Inflammatory macrophage (primary cell): Measurements from ENCODE around the gene ABLIM2.

Experiments
- DNase-seq, 2 donors: peaks; one replicate each; pipeline ENCODE4 v3.0.0-alpha.2; 2020 to 2022

ABLIM2 gene

GRCh38 chr4:8066336-8066931 is 92.2 kb downstream of the ABLIM2 start:
- no peak for DNase-seq

DNA sequence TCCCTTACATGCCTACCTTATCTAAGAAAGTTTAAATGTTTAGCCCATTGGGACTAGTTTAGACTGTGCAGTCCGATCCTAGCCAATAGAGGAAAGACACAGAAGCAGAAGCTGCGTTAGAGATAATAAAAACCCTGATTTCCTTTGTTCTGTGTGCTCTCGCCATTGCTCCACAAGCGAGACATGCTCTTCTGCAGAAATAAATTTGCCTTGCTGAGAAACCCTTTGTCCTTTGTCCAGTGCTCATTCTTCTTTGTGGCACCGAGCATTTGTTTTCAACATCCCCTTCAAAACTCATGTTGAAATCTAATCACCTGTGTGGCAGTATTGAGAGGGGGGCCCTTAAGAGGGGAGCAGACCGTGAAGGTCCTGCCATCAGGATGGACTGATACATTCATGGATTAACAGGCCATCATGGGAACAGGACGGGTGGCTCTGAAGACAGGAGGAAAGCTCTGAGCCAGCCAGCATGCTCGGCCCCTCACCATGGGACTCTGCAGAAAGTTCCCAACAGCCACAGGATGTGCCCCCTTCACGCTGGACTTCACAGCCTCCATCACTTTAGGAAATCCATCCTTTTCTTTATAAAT is 94.5 kb downstream of the ABLIM2 start:
- DNase-seq = no peak

DNA sequence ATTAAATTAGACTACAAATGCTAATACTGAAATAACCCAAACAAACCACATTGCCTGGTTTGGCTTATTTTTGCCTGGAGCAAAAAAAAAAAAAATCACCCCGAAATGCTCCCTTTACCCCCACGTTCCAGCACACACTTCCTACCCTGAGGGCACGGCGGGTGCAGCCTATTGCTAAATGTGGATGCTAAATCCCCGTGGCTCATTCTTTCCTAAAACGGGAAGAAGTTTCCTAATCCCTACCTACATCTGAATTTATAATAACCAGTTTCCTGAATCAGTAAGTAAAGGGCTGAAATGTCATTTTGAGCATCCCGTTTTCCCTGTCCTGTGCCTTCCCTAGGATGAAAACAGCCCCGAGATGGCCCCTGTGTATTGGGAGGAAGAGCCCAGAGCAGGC is 97.0 kb downstream of the ABLIM2 start:
- DNase-seq = no peak

DNA sequence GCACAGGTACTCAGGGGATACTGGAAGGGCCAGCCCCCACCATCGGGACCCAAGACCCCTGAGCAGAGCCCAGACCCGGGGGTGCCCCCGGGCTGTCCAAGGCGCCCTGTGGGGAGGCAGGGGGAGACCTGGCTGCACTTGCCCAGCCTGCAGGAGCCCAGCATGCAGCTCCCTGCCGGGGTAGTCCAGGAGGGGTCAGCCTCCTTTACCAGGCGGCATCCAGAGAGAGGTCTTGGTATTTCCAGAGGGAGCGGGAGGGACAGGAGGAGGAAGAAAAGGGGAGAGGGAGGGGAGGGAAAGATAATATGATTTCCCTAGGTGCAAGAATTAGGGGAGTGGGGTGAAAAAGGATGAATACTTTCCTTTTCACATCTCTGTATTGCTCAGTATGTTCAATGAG is 97.5 kb downstream of the ABLIM2 start:
- no peak for DNase-seq

GRCh38 chr4:8060632-8061031 is 98.0 kb downstream of the ABLIM2 start:
- no peak for DNase-seq

DNA sequence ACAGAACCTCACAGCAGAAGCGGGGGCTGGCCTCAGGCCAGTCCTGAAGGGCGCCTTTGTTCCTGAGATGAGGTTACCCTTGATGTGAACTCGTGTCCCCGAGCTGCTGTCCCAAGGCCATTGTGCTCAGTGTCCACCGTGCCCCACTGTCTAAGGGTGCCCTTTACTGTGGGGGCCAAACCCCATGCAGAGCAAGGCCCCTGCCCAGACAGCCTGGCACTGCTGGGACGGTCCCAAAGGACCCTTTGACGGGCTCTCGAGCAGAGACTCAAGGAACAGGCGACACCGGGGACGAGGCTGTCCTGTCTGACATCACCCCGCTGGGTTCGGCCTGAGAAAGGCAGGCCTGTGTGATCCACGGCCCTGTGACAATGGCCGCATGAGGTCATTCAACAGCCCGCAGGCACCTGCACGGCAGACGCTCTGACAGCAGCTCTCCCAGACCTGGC is 100.6 kb downstream of the ABLIM2 start:
- DNase-seq = no peak

DNA sequence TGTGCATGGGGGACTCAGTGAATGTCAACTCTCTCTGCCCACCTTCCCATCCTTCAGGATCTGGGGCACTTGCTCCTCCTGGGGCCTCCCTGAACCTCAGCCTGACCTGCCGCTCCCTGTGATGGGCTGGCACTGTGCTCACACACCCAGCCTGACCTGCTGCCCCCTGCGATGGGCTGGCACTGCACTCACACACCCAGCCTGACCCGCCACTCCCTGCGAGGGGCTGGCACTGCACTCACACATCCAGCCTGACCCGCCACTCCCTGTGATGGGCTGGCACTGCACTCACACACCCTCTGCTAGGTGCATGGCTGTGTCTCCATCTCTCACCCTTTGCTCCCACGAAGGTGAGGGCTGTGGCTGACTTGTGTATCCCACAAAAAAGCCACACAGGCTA is 103.4 kb downstream of the ABLIM2 start:
- no peak for DNase-seq

DNA sequence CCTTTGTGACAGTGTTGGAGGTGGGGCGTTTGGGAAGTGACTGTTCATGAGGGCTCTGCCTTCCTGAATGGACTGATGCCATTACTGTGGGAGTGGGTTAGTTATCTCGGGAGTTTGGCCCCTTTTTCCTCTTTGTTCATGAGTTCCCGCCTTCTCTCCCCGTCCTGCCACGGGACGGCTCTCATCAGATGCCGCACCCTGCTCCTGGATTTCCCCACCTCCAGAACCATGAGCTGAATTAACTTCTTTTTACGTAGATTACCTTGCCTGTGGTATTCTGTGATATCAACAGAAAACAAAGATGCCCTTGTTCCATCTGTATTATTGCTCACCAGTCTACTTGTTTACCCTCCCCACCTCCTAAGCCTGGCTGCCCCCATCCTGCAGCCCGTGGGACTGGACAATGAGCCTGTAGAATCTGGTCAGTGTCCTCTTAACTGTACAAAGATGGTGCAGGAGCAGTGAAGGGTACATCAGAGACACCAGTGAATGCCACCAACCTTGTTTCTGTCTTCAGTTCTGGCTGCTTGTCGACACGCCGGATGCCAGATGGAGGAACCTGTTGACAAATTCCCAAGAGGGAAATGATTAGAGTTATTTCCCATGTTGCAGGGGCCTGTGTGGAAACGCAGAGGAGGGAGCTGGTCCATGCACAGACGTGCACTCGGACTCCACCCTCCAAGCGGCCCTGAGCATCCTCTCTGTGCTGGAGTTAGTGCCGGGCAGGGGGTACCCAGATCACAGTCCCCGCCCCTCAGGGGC is 104.7 kb downstream of the ABLIM2 start:
- DNase-seq = no peak

GRCh38 chr4:8052160-8052691 is 106.4 kb downstream of the ABLIM2 start:
- DNase-seq = no peak

DNA sequence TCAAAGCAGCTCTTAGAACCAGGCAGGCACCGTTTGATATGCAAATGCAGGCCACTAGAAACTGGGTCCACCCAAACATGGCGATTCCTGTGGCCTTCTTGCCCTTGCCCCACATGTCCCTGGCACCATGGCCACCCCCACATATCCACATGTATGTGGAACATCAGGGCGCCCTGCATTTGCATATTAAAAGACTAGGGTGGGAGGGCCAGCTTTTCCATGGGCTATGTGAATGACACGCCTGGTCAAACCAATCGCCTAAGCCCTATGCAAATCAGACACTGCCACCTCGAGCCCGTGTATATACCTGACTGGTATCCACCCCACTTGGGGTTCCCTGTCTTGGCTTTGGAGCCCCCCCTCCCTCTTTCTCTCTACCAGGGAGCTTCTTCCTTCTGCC is 107.0 kb downstream of the ABLIM2 start:
- no peak for DNase-seq

DNA sequence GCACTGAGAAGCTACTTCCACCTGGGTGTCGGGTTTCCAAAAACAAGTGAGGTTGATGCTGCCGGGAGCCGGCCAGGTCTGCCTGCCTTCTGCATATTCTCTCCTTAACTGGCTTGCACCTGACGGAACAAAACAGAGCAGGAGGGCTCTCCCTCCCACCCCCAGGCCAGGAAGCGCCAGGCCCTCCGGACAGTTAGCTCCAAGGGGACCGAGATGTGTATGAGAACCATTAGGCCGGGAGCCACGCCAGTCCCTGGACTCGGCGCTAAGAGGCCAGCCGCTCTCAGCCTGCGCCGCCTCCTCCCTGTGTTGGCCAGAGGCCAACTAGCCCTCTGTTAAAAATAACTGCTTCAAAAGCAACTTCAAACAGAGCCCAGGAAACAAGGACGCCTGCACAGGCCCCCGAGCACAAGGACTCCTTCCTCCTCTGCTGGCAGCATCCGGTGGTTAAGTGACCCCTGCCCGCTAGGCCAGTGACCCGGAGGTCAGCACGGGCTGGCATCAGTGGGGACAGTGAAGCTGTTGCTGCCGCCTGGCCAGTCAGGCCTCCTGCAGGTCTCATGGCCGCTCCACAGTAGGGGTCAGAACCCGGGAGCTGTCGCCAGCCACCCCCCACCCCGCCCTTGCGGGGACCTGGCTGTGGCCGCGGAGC is 107.9 kb downstream of the ABLIM2 start:
- no peak for DNase-seq

GRCh38 chr4:8050180-8050554 is 108.4 kb downstream of the ABLIM2 start:
- DNase-seq = no peak

DNA sequence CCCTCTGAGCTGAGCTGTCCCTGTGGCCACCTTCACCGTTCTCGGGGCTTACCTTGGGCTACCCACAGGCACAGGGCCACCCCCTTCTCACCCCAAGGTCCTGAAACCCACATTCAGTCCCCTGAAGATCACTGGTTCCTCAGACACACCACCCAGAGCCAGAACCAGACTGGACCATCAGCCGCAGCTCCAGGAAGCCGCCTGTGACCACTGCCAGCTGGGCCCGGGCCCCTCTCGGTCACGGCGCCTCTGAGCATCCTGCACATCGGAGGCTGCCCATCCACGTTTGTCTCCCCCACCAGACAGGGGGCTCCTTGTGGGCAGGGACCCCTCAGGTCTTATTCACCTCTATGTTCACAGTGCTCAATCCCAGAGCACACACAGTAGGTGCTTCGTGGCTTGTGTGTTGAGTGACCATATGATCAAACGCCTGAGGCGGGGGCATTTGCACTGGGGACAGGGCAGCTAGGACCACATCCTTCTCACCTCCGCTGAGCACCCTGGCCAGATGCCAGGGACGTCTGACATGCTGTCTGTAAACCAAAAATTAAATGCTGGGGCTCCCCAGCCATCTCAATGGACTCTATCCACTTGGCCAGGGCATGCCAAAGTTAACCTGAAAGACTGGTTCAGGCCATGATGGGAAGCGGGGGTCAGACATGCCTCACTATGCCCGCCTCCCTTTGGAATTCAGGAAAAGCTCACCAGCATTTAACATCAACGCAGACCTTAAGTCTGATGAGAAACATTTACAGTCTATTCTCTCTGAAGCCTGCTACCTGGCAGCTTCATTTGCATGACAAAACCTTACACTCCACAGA is 109.5 kb downstream of the ABLIM2 start:
- no peak for DNase-seq

DNA sequence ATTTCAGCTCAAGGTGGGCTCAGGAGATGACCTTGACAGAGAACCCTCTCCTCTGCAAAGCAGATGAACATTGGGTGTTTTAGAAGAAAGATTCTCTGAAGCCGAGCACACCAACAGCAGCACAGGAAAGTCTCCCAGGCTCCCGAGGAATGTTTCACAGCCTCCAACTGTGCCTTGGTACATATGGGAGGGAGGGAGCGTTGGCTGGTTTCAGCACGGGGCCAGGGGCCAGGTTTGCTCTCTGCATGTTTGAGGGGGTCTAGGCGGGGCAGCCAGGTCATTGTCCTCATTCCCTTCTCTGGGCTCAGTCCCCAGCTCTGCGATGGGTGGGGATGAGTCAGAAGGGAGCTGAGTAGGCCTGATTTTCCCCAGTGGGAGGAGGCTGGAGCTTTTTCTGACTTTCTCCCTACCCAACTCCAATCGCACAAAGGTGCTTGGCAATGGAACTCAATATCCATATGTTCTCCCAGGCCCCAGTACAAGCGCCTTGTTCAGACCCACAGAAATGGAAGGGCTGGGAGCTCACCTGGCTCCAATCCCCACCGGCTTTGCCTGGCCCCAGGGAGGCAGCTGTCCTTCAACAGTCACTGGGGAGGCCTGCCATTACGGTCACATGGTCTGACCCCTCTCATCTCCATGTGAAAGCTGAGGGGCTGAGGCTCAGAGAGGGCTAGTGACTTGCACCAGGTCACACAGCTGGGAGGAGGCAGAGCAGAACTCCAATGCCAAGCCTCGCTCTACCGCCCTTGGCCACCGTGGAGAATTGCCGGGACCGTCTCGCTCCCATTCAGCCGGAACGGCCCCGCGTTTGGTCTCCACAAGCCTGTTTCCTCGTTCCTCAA is 110.6 kb downstream of the ABLIM2 start:
- no peak for DNase-seq

DNA sequence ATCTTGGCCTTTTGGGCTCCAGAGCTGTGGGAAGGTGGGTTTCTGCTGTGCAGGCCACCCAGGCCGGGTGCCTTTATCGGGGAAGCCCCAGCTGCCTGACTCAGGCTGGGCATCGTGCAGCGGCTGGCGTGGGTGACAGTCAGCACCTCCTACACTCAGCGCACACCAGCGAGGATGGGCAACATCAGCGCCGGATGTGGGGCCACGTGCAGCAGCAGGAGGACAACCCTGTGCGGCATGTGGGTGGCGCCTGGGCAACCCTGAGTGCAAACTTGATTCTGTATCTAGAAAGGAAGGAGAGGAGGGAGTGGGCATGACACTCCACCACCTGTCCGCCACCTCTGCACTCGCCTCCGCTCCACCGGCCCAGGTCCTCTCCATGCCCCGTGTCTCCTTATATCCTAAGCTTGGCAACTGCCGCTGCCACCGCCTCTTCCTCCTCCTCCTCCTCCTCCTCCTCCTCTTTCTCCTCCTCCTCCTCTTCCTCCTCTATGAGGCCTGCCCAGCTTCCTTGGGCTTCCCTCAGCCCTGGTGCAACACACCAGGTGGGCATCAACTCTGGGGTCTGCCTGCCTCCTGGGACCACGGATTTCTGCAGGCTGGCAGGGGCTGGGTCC is 111.6 kb downstream of the ABLIM2 start:
- DNase-seq = no peak

- no peak for DNase-seq
Measured at GRCh38 chr4:8045909-8046308, 112.7 kb downstream of the ABLIM2 start.

- DNase-seq = no peak
Measured at GRCh38 chr4:8044699-8045098, 113.9 kb downstream of the ABLIM2 start.

DNA sequence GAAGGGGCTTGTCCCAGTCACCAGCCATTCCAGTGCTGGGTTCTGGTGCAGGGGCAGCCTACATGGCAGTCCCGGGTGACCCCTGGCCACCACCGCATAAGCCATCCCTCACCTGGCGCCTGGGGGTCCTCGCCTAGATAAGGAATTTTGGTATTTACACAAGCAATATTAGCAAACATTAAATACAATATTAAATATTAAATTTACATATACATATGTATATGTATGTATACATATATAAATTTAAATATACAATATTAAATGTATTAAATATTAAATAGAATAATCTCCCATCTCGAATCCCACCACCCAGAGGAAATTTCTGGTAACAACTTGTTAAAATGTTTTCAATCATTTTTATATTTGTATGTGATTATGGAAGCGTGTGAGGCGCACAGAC is 114.4 kb downstream of the ABLIM2 start:
- DNase-seq = no peak

- DNase-seq = no peak
Measured at GRCh38 chr4:8043596-8043995, 115.0 kb downstream of the ABLIM2 start.

DNA sequence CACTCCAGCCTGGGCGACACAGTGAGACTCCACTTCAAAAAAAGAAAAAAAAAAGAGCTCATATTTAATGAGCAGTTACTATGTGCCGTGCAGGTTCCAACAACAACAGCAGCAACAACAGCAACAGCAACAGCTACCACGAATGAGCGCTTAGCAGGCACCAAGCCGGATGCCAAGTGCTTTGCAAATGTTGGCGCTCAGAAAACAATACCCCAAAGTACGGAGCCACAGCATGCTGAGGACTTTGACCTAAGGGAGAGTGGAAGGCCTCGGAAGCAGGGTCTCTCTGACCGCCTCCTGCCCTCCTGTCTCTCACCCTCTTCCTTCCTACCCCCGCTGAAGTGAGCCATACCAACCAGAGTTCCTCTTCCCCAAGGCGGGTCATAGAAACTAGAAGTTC is 116.7 kb downstream of the ABLIM2 start:
- DNase-seq = no peak

DNA sequence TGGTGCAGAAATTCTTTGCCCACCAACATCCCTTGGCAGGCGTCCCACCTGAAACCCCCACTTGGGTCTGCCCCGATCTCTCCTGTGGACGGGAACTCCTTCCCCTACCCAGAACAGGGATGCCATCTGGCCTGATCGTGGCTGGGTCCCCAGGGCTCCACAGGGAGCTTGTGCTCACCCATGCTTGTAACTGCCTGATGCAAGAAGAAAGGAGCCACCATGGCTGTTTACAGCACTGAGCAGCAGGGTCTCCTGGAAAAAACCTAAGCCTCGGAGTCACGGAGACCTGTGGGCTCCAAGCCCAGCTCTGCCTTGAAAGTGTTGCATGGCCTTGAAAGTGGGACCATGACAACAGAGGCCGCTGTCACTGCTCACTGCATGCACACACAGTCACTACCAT is 117.4 kb downstream of the ABLIM2 start:
- DNase-seq = no peak
